ENCODE measurements around the gene KPNA6. TPM values are rescaled to one million over a fixed set of nuclear protein-coding genes. Genes with fewer than 3 reads are reported as not detected.
A peak's percentile ranks its signal among the peaks of the same experiment; 100 is the strongest.

Gene KPNA6
- total RNA-seq, 1 donor from 2014 or later, result 28.7 TPM

- Histone ChIP-seq H3K9me3 (no peaks in the 10 kb centered on the region), H3K4me1 (peaks cover 39% of the 10 kb centered on the region), H3K27me3 (no peaks in the 10 kb centered on the region), H3K36me3 (peaks cover 0 to 21% of the 10 kb centered on the region in 2 donors), H3K4me3 (peak overlapping the region; percentile 66 to 67), H3K27ac (peak overlapping the region; percentile 89)
- intact Hi-C loops (cut with DNase I), result no loop called here
- no peak for DNase-seq (ENCODE audit: extremely low spot score in 2 of 2)
- TF ChIP-seq POLR2A (IDR thresholded peaks at IDR 0.05), result no peak
- no peak for TF ChIP-seq CTCF (IDR thresholded peaks at IDR 0.05)
- TF ChIP-seq POLR2AphosphoS5 (IDR thresholded peaks at IDR 0.05; ENCODE audit: insufficient read depth in 1 of 2, low read depth in 1 of 2), result no peak
These were observed 70.7 kb downstream of the KPNA6 start for GRCh38 chr1:32178380-32179192.

GRCh38 chr1:32179193-32179442 is 71.3 kb downstream of the KPNA6 start:
- Histone ChIP-seq H3K36me3 (peaks cover 0 to 25% of the 10 kb centered on the region in 2 donors), H3K4me1 (peaks cover 44% of the 10 kb centered on the region), H3K9me3 (no peaks in the 10 kb centered on the region), H3K27me3 (no peaks in the 10 kb centered on the region), H3K4me3 (peak overlapping the region; percentile 66 to 67), H3K27ac (peak overlapping the region; percentile 89)
- TF ChIP-seq POLR2A (IDR thresholded peaks at IDR 0.05), result no peak
- no peak for TF ChIP-seq POLR2AphosphoS5 (IDR thresholded peaks at IDR 0.05; ENCODE audit: insufficient read depth in 1 of 2, low read depth in 1 of 2)
- no peak for TF ChIP-seq CTCF (IDR thresholded peaks at IDR 0.05)
- intact Hi-C loops (cut with DNase I), result no loop called here
- no peak for DNase-seq (ENCODE audit: extremely low spot score in 2 of 2)

GRCh38 chr1:32179443-32180185 is 71.8 kb downstream of the KPNA6 start, which contains the start of gene TXLNA:
TXLNA (plus strand) TSS chr1:32179675; CDS start chr1:32180346, 671 bp downstream.
- H3K27me3 ChIP-seq, result no peaks in the 10 kb centered on the region
- peak in 1 of 2 donors; percentile 95 for DNase-seq (ENCODE audit: extremely low spot score in 2 of 2)
- H3K4me1 ChIP-seq, result peaks cover 49% of the 10 kb centered on the region
- H3K27ac ChIP-seq, result peak within 1 kb of the TSS; percentile 89
- H3K36me3 ChIP-seq, result peaks cover 0 to 30% of the 10 kb centered on the region in 2 donors
- intact Hi-C loops (cut with DNase I), result no loop called here
- TF ChIP-seq CTCF (IDR thresholded peaks at IDR 0.05), result no peak
- TF ChIP-seq POLR2A (IDR thresholded peaks at IDR 0.05), result peak in 1 of 2 donors; percentile 35
- TF ChIP-seq POLR2AphosphoS5 (IDR thresholded peaks at IDR 0.05; ENCODE audit: insufficient read depth in 1 of 2, low read depth in 1 of 2), result peak; percentile 82 to 88
- H3K4me3 ChIP-seq, result peak within 1 kb of the TSS; percentile 66 to 67
- no peaks in the 10 kb centered on the region for H3K9me3 ChIP-seq

GRCh38 chr1:32180186-32181060 is 72.6 kb downstream of the KPNA6 start:
- intact Hi-C loops (cut with DNase I), result no loop called here
- DNase-seq (ENCODE audit: extremely low spot score in 2 of 2), result no peak
- H3K27me3 ChIP-seq, result no peaks in the 10 kb centered on the region
- H3K4me3 ChIP-seq, result peak overlapping the region; percentile 66 to 67
- peaks cover 55% of the 10 kb centered on the region for H3K4me1 ChIP-seq
- H3K27ac ChIP-seq, result peak overlapping the region; percentile 89
- no peak for TF ChIP-seq CTCF (IDR thresholded peaks at IDR 0.05)
- peaks cover 0 to 31% of the 10 kb centered on the region in 2 donors for H3K36me3 ChIP-seq
- no peaks in the 10 kb centered on the region for H3K9me3 ChIP-seq

All from vagina (tissue), 2 donors.